Esophagus muscularis mucosa (tissue), 3 donors: ENCODE measurements around the gene RNF217.

ENCODE experiments used
- POLR2A ChIP-seq: fragments of 450-650 bp; IDR thresholded peaks from one replicate; pipeline ENCODE4 v1.6.1; 2017; ENCODE audit warnings: antibody characterized with exemption, moderate library complexity, mild to moderate bottlenecking, low read depth
- POLR2AphosphoS5 ChIP-seq, 2 donors: sonication (generic); formaldehyde crosslinking; IDR thresholded peaks; one replicate each; pipeline ENCODE4 v1.6.1; 2017; ENCODE audit warnings: antibody characterized with exemption in 2 of 2
- TF ChIP-seq, protein P1 (sequence below), 3 experiments: fragments of 200-600 bp in 2 of 3; fragments of 450-650 bp in 1 of 3; sonication (generic) in 2 of 3; IDR thresholded peaks; one replicate each; pipeline ENCODE4 v1.5.1; 2017 to 2019; ENCODE audit warnings: antibody characterized with exemption in 3 of 3, mild to moderate bottlenecking in 2 of 3, moderate library complexity in 1 of 3

DNA sequence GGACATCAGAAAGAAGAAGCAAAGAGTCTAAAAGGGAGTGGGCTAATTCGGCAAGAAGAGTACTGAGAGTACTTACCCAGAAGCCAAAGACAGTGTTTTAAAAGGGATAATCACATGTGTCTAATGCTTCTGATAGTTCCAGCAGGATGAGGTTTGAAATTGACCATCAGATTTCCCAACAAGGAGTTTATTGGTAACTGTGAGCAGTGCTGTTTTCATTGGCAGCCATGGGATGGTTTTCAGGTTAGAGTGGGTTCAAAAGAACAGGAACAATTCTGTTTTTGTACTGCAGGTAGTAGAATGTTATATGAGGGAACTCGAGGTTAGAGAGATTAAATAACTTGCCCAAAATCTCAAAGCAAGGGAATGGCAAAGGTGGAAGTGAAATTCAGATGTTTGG lies 8.5 kb downstream of the RNF217 start:
- TF ChIP-seq POLR2AphosphoS5 (IDR thresholded peaks at IDR 0.05) = no peak
- TF ChIP-seq, protein P1, sequence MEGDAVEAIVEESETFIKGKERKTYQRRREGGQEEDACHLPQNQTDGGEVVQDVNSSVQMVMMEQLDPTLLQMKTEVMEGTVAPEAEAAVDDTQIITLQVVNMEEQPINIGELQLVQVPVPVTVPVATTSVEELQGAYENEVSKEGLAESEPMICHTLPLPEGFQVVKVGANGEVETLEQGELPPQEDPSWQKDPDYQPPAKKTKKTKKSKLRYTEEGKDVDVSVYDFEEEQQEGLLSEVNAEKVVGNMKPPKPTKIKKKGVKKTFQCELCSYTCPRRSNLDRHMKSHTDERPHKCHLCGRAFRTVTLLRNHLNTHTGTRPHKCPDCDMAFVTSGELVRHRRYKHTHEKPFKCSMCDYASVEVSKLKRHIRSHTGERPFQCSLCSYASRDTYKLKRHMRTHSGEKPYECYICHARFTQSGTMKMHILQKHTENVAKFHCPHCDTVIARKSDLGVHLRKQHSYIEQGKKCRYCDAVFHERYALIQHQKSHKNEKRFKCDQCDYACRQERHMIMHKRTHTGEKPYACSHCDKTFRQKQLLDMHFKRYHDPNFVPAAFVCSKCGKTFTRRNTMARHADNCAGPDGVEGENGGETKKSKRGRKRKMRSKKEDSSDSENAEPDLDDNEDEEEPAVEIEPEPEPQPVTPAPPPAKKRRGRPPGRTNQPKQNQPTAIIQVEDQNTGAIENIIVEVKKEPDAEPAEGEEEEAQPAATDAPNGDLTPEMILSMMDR (IDR thresholded peaks at IDR 0.05) = no peak
- TF ChIP-seq POLR2A = no peak
